H9 (cell line): ENCODE results near the gene IFFO2. TPM values are rescaled to one million over a fixed set of nuclear protein-coding genes. Genes with fewer than 3 reads are reported as not detected.

ENCODE experiments used
- DNase-seq: peaks from one replicate; pipeline ENCODE4 v3.0.0-alpha.2; 2017
- H2AFZ ChIP-seq: one replicate; pipeline ENCODE4 v1.6.1; 2013; ENCODE audit warnings: mild to moderate bottlenecking, low read length, control low read depth, moderate library complexity
- H2AK5ac ChIP-seq: 2 replicates; pipeline ENCODE4 v1.6.1; 2013; ENCODE audit warnings: low read length, control low read depth, mixed read lengths; ENCODE audit not compliant: insufficient read length
- H2BK120ac ChIP-seq: one replicate; pipeline ENCODE4 v1.6.1; 2013; ENCODE audit warnings: low read depth, mild to moderate bottlenecking, low read length, control low read depth, inconsistent platforms; ENCODE audit not compliant: poor library complexity, severe bottlenecking
- H2BK12ac ChIP-seq: 2 replicates; pipeline ENCODE4 v1.6.1; 2013; ENCODE audit warnings: low read length, control low read depth, mixed read lengths, low read depth; ENCODE audit not compliant: insufficient read length
- H2BK15ac ChIP-seq: 2 replicates; pipeline ENCODE4 v1.6.1; 2013; ENCODE audit warnings: low read depth, low read length, control low read depth
- H2BK20ac ChIP-seq: one replicate; pipeline ENCODE4 v1.6.1; 2013; ENCODE audit warnings: low read depth, mild to moderate bottlenecking, low read length, control low read depth, inconsistent platforms; ENCODE audit not compliant: poor library complexity, severe bottlenecking
- H2BK5ac ChIP-seq: 2 replicates; pipeline ENCODE4 v1.6.1; 2013; ENCODE audit warnings: low read length, control low read depth, mixed read lengths; ENCODE audit not compliant: insufficient read length
- H3K14ac ChIP-seq: 2 replicates; pipeline ENCODE4 v1.6.1; 2013; ENCODE audit warnings: low read length, control low read depth; ENCODE audit not compliant: insufficient read depth
- H3K18ac ChIP-seq: 2 replicates; pipeline ENCODE4 v1.6.1; 2013; ENCODE audit warnings: low read depth, mild to moderate bottlenecking, mixed read lengths, low read length, control low read depth; ENCODE audit not compliant: insufficient read length
- H3K23ac ChIP-seq: 2 replicates; pipeline ENCODE4 v1.6.1; 2013; ENCODE audit warnings: low read length, control low read depth, mixed read lengths, low read depth; ENCODE audit not compliant: insufficient read length
- H3K23me2 ChIP-seq: 2 replicates; pipeline ENCODE4 v1.6.1; 2013; ENCODE audit warnings: low read depth, mild to moderate bottlenecking, mixed read lengths, low read length, control low read depth; ENCODE audit not compliant: insufficient read length, poor library complexity, severe bottlenecking
- H3K27ac ChIP-seq: 2 replicates; pipeline ENCODE4 v1.5.1; 2013; ENCODE audit warnings: low read length, control low read depth, mixed read lengths, low read depth; ENCODE audit not compliant: insufficient read length
- H3K27me3 ChIP-seq: 2 replicates; pipeline ENCODE4 v1.6.1; 2013; ENCODE audit warnings: low read length, control low read depth, inconsistent platforms; ENCODE audit not compliant: insufficient read depth
- H3K4ac ChIP-seq: 2 replicates; pipeline ENCODE4 v1.6.1; 2013; ENCODE audit warnings: low read depth, mild to moderate bottlenecking, control low read depth, inconsistent platforms, low read length, moderate library complexity
- H3K4me1 ChIP-seq: 2 replicates; pipeline ENCODE4 v1.6.1; 2013; ENCODE audit warnings: low read length, control low read depth, inconsistent platforms; ENCODE audit not compliant: insufficient read depth
- H3K4me2 ChIP-seq: 2 replicates; pipeline ENCODE4 v1.6.1; 2013; ENCODE audit warnings: low read length, control low read depth, mixed read lengths; ENCODE audit not compliant: insufficient read length, insufficient read depth
- H3K56ac ChIP-seq: 2 replicates; pipeline ENCODE4 v1.6.1; 2013; ENCODE audit warnings: low read depth, mild to moderate bottlenecking, mixed read lengths, low read length, control low read depth; ENCODE audit not compliant: insufficient read length
- H3K79me1 ChIP-seq: 2 replicates; pipeline ENCODE4 v1.6.1; 2013; ENCODE audit warnings: low read depth, mild to moderate bottlenecking, moderate library complexity, low read length, control low read depth, inconsistent platforms; ENCODE audit not compliant: insufficient read depth, poor library complexity, severe bottlenecking
- H3K79me2 ChIP-seq: 2 replicates; pipeline ENCODE4 v1.6.1; 2013; ENCODE audit warnings: low read length, control low read depth, inconsistent platforms; ENCODE audit not compliant: insufficient read depth
- H3K9ac ChIP-seq: 2 replicates; pipeline ENCODE4 v1.6.1; 2013; ENCODE audit warnings: low read length, control low read depth, mixed read lengths; ENCODE audit not compliant: insufficient read length; ENCODE audit errors: extremely low read depth
- H3K9me3 ChIP-seq: one replicate; pipeline ENCODE4 v1.6.1; 2013; ENCODE audit warnings: low read depth, low read length, inconsistent platforms; ENCODE audit not compliant: control insufficient read depth
- H3T11ph ChIP-seq: one replicate; pipeline ENCODE4 v1.6.1; 2013; ENCODE audit warnings: mild to moderate bottlenecking, low read length, control low read depth, inconsistent platforms
- H4K20me1 ChIP-seq: one replicate; pipeline ENCODE4 v1.6.1; 2013; ENCODE audit not compliant: control insufficient read depth, insufficient read length, insufficient read depth
- H4K5ac ChIP-seq: 2 replicates; pipeline ENCODE4 v1.6.1; 2013; ENCODE audit warnings: low read depth, mild to moderate bottlenecking, mixed read lengths, low read length, control low read depth; ENCODE audit not compliant: insufficient read length
- H4K8ac ChIP-seq: replicated peaks from 2 replicates; pipeline ENCODE4 v1.6.1; 2013; ENCODE audit warnings: low read length, control low read depth, mixed read lengths, low read depth; ENCODE audit not compliant: insufficient read length
- H4K91ac ChIP-seq: 2 replicates; pipeline ENCODE4 v1.6.1; 2013; ENCODE audit warnings: low read depth, mild to moderate bottlenecking, moderate library complexity, mixed read lengths, low read length, control low read depth; ENCODE audit not compliant: insufficient read length
- H3K27ac Mint-ChIP-seq, 3 experiments: 2 replicates in 2 of 3; 3 replicates in 1 of 3; pipeline ENCODE4 v1.8.0; 2020 to 2021; ENCODE audit warnings: mixed read lengths in 3 of 3, mild to moderate bottlenecking in 1 of 3, moderate library complexity in 1 of 3
- H3K27me3 Mint-ChIP-seq: 2 replicates; pipeline ENCODE4 v1.8.0; 2021; ENCODE audit warnings: low read depth, mild to moderate bottlenecking, moderate library complexity, mixed read lengths
- H3K36me3 Mint-ChIP-seq, 3 experiments: 2 replicates in 2 of 3; 3 replicates in 1 of 3; pipeline ENCODE4 v1.8.0; 2020 to 2021; ENCODE audit warnings: low read depth in 3 of 3, mixed read lengths in 3 of 3; ENCODE audit not compliant: insufficient read depth in 1 of 3
- H3K4me1 Mint-ChIP-seq, 2 experiments: 2 replicates each; pipeline ENCODE4 v1.8.0; 2020; ENCODE audit warnings: mixed read lengths in 2 of 2
- H3K4me3 Mint-ChIP-seq, 2 experiments: 2 replicates in 1 of 2; 3 replicates in 1 of 2; pipeline ENCODE4 v1.8.0; 2020 to 2021; ENCODE audit warnings: mild to moderate bottlenecking in 2 of 2, mixed read lengths in 2 of 2, moderate library complexity in 1 of 2
- H3K9me3 Mint-ChIP-seq, 2 experiments: 2 replicates in 1 of 2; 3 replicates in 1 of 2; pipeline ENCODE4 v1.8.0; 2020; ENCODE audit warnings: mild to moderate bottlenecking in 2 of 2, mixed read lengths in 2 of 2, moderate library complexity in 1 of 2
- CTCF ChIP-seq: fragments of 200-600 bp; sonication (generic); conservative IDR thresholded peaks from 3 replicates; pipeline ENCODE4 v1.8.0; 2021; ENCODE audit warnings: antibody characterized with exemption, mild to moderate bottlenecking
- WGBS: extraction: QIAGEN DNeasy Blood & Tissue Kit; methylation state at CpG from one replicate; pipeline ENCODE4 v1.1.7; 2013; ENCODE audit warnings: missing lambda C conversion rate, low lambda C conversion rate, mixed read lengths; ENCODE audit not compliant: insufficient read length; ENCODE audit errors: extremely low coverage; 5-methylcytosine and 5-hydroxymethylcytosine counted together
- total RNA-seq: library from RNA; stranded (reverse); gene quantifications from 2 replicates; pipeline ENCODE4 v1.2.1, GENCODE V29; 2021

IFFO2 gene
- total RNA-seq, 1 experiment from 2014 or later: 3.6 TPM

GRCh38 chr1:18883079-18883478, 73.4 kb downstream of the IFFO2 start:
- H3K56ac ChIP-seq: no peak overlapping the region
- H3K4ac ChIP-seq: no peak overlapping the region
- H3K27ac ChIP-seq: no peak overlapping the region
- no peaks in the 10 kb centered on the region for H4K20me1 ChIP-seq
- Mint-ChIP-seq H3K27me3 (no peaks in the 10 kb centered on the region), H3K9me3 (no peaks in the 10 kb centered on the region), H3K36me3 (peaks cover 4 to 20% (median 11%) of the 10 kb centered on the region in 3 experiments; a peak in 5 of 7 replicates), H3K27ac (no peak overlapping the region), H3K4me3 (no peak overlapping the region), H3K4me1 (peaks cover 0 to 11% of the 10 kb centered on the region in 2 experiments; a peak in 2 of 4 replicates)
- WGBS: no CpG with 5 or more reads among the region's 23 CpGs
- H2BK5ac ChIP-seq: no peak overlapping the region
- no peaks in the 10 kb centered on the region for H3K79me1 ChIP-seq
- no peaks in the 10 kb centered on the region for H3K9me3 ChIP-seq
- no peak overlapping the region for H2AK5ac ChIP-seq
- H3K4me2 ChIP-seq: no peak overlapping the region
- no peak overlapping the region for H4K8ac ChIP-seq
- no peak overlapping the region for H2AFZ ChIP-seq
- H3K23ac ChIP-seq: no peak overlapping the region
- H2BK20ac ChIP-seq: no peak overlapping the region
- no peak overlapping the region for H3K9ac ChIP-seq
- H3K14ac ChIP-seq: no peak overlapping the region; the same call in 1 of the 2 replicates
- H3K27me3 ChIP-seq: no peaks in the 10 kb centered on the region
- H3K79me2 ChIP-seq: no peaks in the 10 kb centered on the region
- H4K5ac ChIP-seq: no peak overlapping the region
- no peak overlapping the region for H4K91ac ChIP-seq
- H3T11ph ChIP-seq: no peak overlapping the region
- no peak for DNase-seq
- TF ChIP-seq CTCF: no peak
- H3K4me1 ChIP-seq: no peaks in the 10 kb centered on the region
- no peak overlapping the region for H3K18ac ChIP-seq
- H2BK120ac ChIP-seq: no peak overlapping the region
- H3K23me2 ChIP-seq: no peaks in the 10 kb centered on the region
- H2BK12ac ChIP-seq: no peak overlapping the region
- no peak overlapping the region for H2BK15ac ChIP-seq
